Keratinocyte (primary cell): Measurements from ENCODE around the gene ZNF407. TPM values are rescaled to one million over a fixed set of nuclear protein-coding genes. Genes with fewer than 3 reads are reported as not detected.

Experiments used
- DNase-seq: peaks from one replicate; pipeline ENCODE4 v3.0.0-alpha.2; 2011; ENCODE audit warnings: low read depth, missing footprints, low spot score
- FAIRE-seq: peaks from 2 replicates; lab custom pipeline; 2011; peaks lifted over from hg19 to GRCh38; lab: Jason Lieb, UNC
- H2AFZ ChIP-seq: 2 replicates; pipeline ENCODE4 v1.6.0; 2012; ENCODE audit warnings: low read length, control low read depth, inconsistent platforms; ENCODE audit not compliant: control insufficient read depth
- H3K27ac ChIP-seq: 2 replicates; pipeline ENCODE4 v1.5.1; 2011; ENCODE audit warnings: low read length; ENCODE audit not compliant: control insufficient read depth, insufficient read depth
- H3K27me3 ChIP-seq: 3 replicates; pipeline ENCODE4 v1.6.0; 2011; ENCODE audit warnings: low read length; ENCODE audit not compliant: control insufficient read depth, insufficient read depth; ENCODE audit errors: extremely low read depth
- H3K36me3 ChIP-seq, 2 experiments: 2 replicates in 1 of 2; 3 replicates in 1 of 2; pipeline ENCODE4 v1.5.1; 2011; ENCODE audit warnings: low read length in 2 of 2, mild to moderate bottlenecking in 1 of 2; ENCODE audit not compliant: control insufficient read depth in 2 of 2, insufficient read depth in 2 of 2; ENCODE audit errors: extremely low read depth in 1 of 2
- H3K4me1 ChIP-seq: 3 replicates; pipeline ENCODE4 v1.5.1; 2011; ENCODE audit warnings: low read length; ENCODE audit not compliant: control insufficient read depth, insufficient read depth; ENCODE audit errors: extremely low read depth
- H3K4me2 ChIP-seq: 3 replicates; pipeline ENCODE4 v1.6.0; 2011; ENCODE audit warnings: low read depth, low read length; ENCODE audit not compliant: control insufficient read depth, insufficient read depth; ENCODE audit errors: extremely low read depth
- H3K4me3 ChIP-seq, 3 experiments: fragments of 200-600 bp in 1 of 3; sonication (generic) in 1 of 3; 2 replicates in 2 of 3; 3 replicates in 1 of 3; pipeline ENCODE4 v1.5.1; 2011 to 2016; ENCODE audit warnings: low read length in 3 of 3, mild to moderate bottlenecking in 3 of 3, control low read depth in 2 of 3, inconsistent platforms in 1 of 3, low read depth in 1 of 3, mixed read lengths in 1 of 3, mixed run types in 1 of 3, moderate library complexity in 1 of 3; ENCODE audit not compliant: control insufficient read depth in 2 of 3, insufficient read depth in 2 of 3; ENCODE audit errors: extremely low read depth in 1 of 3
- H3K79me2 ChIP-seq: 2 replicates; pipeline ENCODE4 v1.6.0; 2012; ENCODE audit warnings: low read length; ENCODE audit not compliant: control insufficient read depth, insufficient read depth
- H3K9ac ChIP-seq: 3 replicates; pipeline ENCODE4 v1.6.0; 2011; ENCODE audit warnings: low read length; ENCODE audit not compliant: control insufficient read depth, insufficient read depth; ENCODE audit errors: extremely low read depth
- H3K9me1 ChIP-seq: 3 replicates; pipeline ENCODE4 v1.6.0; 2011; ENCODE audit warnings: low read length; ENCODE audit not compliant: control insufficient read depth, insufficient read depth; ENCODE audit errors: extremely low read depth
- H3K9me3 ChIP-seq: 2 replicates; pipeline ENCODE4 v1.5.1; 2012; ENCODE audit warnings: low read depth, low read length; ENCODE audit not compliant: control insufficient read depth
- H4K20me1 ChIP-seq: 3 replicates; pipeline ENCODE4 v1.6.0; 2011; ENCODE audit warnings: low read length; ENCODE audit not compliant: control insufficient read depth, insufficient read depth; ENCODE audit errors: extremely low read depth
- CTCF ChIP-seq, 3 experiments: IDR thresholded peaks in 1 of 3; conservative IDR thresholded peaks in 1 of 3; optimal IDR thresholded peaks in 1 of 3; 2 replicates in 2 of 3; 3 replicates in 1 of 3; pipeline versions ENCODE3 to v1.5.1; 2011; ENCODE audit warnings: low read length in 3 of 3, mild to moderate bottlenecking in 3 of 3, moderate library complexity in 2 of 3, control low read depth in 1 of 3, inconsistent platforms in 1 of 3; ENCODE audit not compliant: insufficient read depth in 2 of 3; ENCODE audit errors: extremely low read depth in 1 of 3
- EZH2 ChIP-seq: IDR thresholded peaks from one replicate; pipeline ENCODE4 v1.6.1; 2012; ENCODE audit warnings: inconsistent platforms, mild to moderate bottlenecking, low read length, moderate library complexity
- dilution Hi-C: fragments of 300-500 bp; cut with MboI; formaldehyde crosslinking; loops from one replicate; pipeline ENCODE4 v1.7.0; 2020; ENCODE audit warnings: low sequenced_read_pairs; ENCODE audit not compliant: extremely low pct_ligation_motif_present
- polyA plus RNA-seq, 5 experiments: library from polyadenylated mRNA; depleted of rRNA in 3 of 5; stranded (reverse) in 3 of 5; stranded (forward) in 1 of 5; unstranded in 1 of 5; fragments of >200 nt; gene quantifications; 1 replicate in 1 of 5; 2 replicates in 3 of 5; 3 replicates in 1 of 5; pipeline versions ENCODE4 v1.2.1 to v1.2.3, GENCODE V29; 2011 to 2012; ENCODE audit warnings: missing spikeins in 2 of 5, low read depth in 1 of 5, low replicate concordance in 1 of 5

ZNF407 gene
- polyA plus RNA-seq, 1 donor (not counting 4 experiments of a cell fraction or from before 2014, with no cell fraction given) = 3.8 TPM

GRCh38 chr18:74722237-74722636 is 124.6 kb downstream of the ZNF407 start:
- Histone ChIP-seq H3K4me3 (no peak overlapping the region), H2AFZ (no peak overlapping the region), H3K4me2 (no peak overlapping the region), H3K9me3 (no peaks in the 10 kb centered on the region), H3K27ac (no peak overlapping the region), H3K36me3 (no peaks in the 10 kb centered on the region), H3K9ac (no peak overlapping the region), H3K27me3 (no peaks in the 10 kb centered on the region), H3K79me2 (no peaks in the 10 kb centered on the region), H3K4me1 (no peaks in the 10 kb centered on the region), H3K9me1 (no peaks in the 10 kb centered on the region), H4K20me1 (no peaks in the 10 kb centered on the region)
- FAIRE-seq (peak; percentile 79), DNase-seq (no peak)
- no peak for TF ChIP-seq EZH2
- TF ChIP-seq CTCF (optimal IDR thresholded peaks at IDR 0.05 in 1 of 3, IDR thresholded peaks at IDR 0.05 in 1 of 3, conservative IDR thresholded peaks at IDR 0.05 in 1 of 3; ENCODE audit: extremely low read depth in 1 of 3, insufficient read depth in 2 of 3, low read length in 3 of 3) = no peak
- dilution Hi-C loops = no loop called here

GRCh38 chr18:74724186-74724585 is 126.5 kb downstream of the ZNF407 start:
- no peaks in the 10 kb centered on the region for H4K20me1 ChIP-seq
- H3K4me3 ChIP-seq = no peak overlapping the region
- H3K36me3 ChIP-seq = no peaks in the 10 kb centered on the region
- FAIRE-seq (no peak), DNase-seq (no peak)
- H3K4me2 ChIP-seq = no peak overlapping the region
- peaks cover 3% of the 10 kb centered on the region for H3K9me1 ChIP-seq
- TF ChIP-seq CTCF (optimal IDR thresholded peaks at IDR 0.05 in 1 of 3, IDR thresholded peaks at IDR 0.05 in 1 of 3, conservative IDR thresholded peaks at IDR 0.05 in 1 of 3; ENCODE audit: extremely low read depth in 1 of 3, insufficient read depth in 2 of 3, low read length in 3 of 3) = no peak
- no peaks in the 10 kb centered on the region for H3K27me3 ChIP-seq
- H3K79me2 ChIP-seq = no peaks in the 10 kb centered on the region
- H3K4me1 ChIP-seq = no peaks in the 10 kb centered on the region
- no peak overlapping the region for H2AFZ ChIP-seq
- H3K27ac ChIP-seq = no peak overlapping the region
- H3K9me3 ChIP-seq = no peaks in the 10 kb centered on the region
- H3K9ac ChIP-seq = no peak overlapping the region
- dilution Hi-C loops = no loop called here
